K562 (cell line): Measurements from ENCODE around the gene TMEM131L. TPM values are rescaled to one million over a fixed set of nuclear protein-coding genes. Genes with fewer than 3 reads are reported as not detected.

Experiments used
- ARHGAP35 ChIP-seq: fragments of 450-650 bp; IDR thresholded peaks from 2 replicates; pipeline ENCODE4 v1.6.1; 2018; ENCODE audit not compliant: partially characterized antibody
- ATF4 ChIP-seq: fragments of 450-650 bp; formaldehyde crosslinking; IDR thresholded peaks from 2 replicates; pipeline ENCODE4 v1.4.0; 2022; ENCODE audit warnings: mild to moderate bottlenecking, moderate library complexity
- CAMTA2 ChIP-seq: fragments of 250-450 bp; sonication (Bioruptor Pico); conservative IDR thresholded peaks from 2 replicates; pipeline ENCODE4 v1.5.1; 2022
- CBX2 ChIP-seq: fragments of 200-600 bp; sonication (generic); IDR thresholded peaks from one replicate; pipeline ENCODE4 v1.6.1; 2012; ENCODE audit warnings: mild to moderate bottlenecking, low read length, inconsistent platforms; ENCODE audit not compliant: insufficient read depth, poor library complexity, severe bottlenecking
- CTCF ChIP-seq, 3 experiments: IDR thresholded peaks in 2 of 3; conservative IDR thresholded peaks in 1 of 3; 2 replicates each; pipeline ENCODE4 v1.5.1; 2011 to 2012; ENCODE audit warnings: low read length in 3 of 3, mild to moderate bottlenecking in 3 of 3, control low read depth in 2 of 3, improper control_type of control experiment in 1 of 3, inconsistent platforms in 1 of 3, low read depth in 1 of 3, mixed read lengths in 1 of 3, moderate library complexity in 1 of 3; ENCODE audit not compliant: insufficient read depth in 2 of 3
- GMEB1 ChIP-seq: fragments of 250-450 bp; sonication (Bioruptor Pico); IDR thresholded peaks from 2 replicates; pipeline ENCODE4 v1.4.0; 2020; ENCODE audit warnings: mild to moderate bottlenecking
- HDGF ChIP-seq: fragments of 450-650 bp; IDR thresholded peaks from 2 replicates; pipeline ENCODE4 v1.6.1; 2016
- ILK ChIP-seq: fragments of 450-650 bp; IDR thresholded peaks from 2 replicates; pipeline ENCODE4 v1.6.1; 2016; ENCODE audit warnings: missing genetic modification characterization, low read depth, mild to moderate bottlenecking, missing compliant biosample characterization, moderate library complexity, borderline replicate concordance
- JUN ChIP-seq, 2 experiments: sonication (generic) in 1 of 2; formaldehyde crosslinking in 1 of 2; IDR thresholded peaks; 2 replicates each; pipeline versions ENCODE4 v1.6.1 to v1.8.0; 2012 to 2022; ENCODE audit warnings: borderline replicate concordance in 2 of 2, mild to moderate bottlenecking in 2 of 2, improper control_type of control experiment in 1 of 2, low read depth in 1 of 2, low read length in 1 of 2, missing genetic modification reagents in 1 of 2
- KAT7 ChIP-seq: sonication (generic); formaldehyde crosslinking; IDR thresholded peaks from 2 replicates; pipeline ENCODE4 v1.8.0; 2022; ENCODE audit warnings: missing genetic modification reagents, mild to moderate bottlenecking, borderline replicate concordance
- NBN ChIP-seq: fragments of 450-650 bp; IDR thresholded peaks from 2 replicates; pipeline ENCODE4 v1.6.1; 2016; ENCODE audit warnings: low read depth, mild to moderate bottlenecking
- NR2C2 ChIP-seq, 2 experiments: fragments of 200-800 bp in 1 of 2; sonication (Bioruptor generic) in 1 of 2; sonication (generic) in 1 of 2; formaldehyde crosslinking in 1 of 2; IDR thresholded peaks; 2 replicates each; pipeline versions ENCODE4 v1.6.1 to v1.8.0; 2016 to 2022; ENCODE audit warnings: mild to moderate bottlenecking in 1 of 2, missing compliant biosample characterization in 1 of 2, missing genetic modification characterization in 1 of 2, missing genetic modification reagents in 1 of 2
- PCBP1 ChIP-seq: fragments of 200-400 bp; formaldehyde crosslinking; IDR thresholded peaks from 2 replicates; pipeline ENCODE4 v1.6.1; 2018; ENCODE audit warnings: mild to moderate bottlenecking, low read depth, low read length; ENCODE audit not compliant: poor library complexity, severe bottlenecking
- POLR2A ChIP-seq: fragments of 450-650 bp; conservative IDR thresholded peaks from 2 replicates; pipeline ENCODE4 v1.6.1; 2016
- POLR3G ChIP-seq: IDR thresholded peaks from 2 replicates; pipeline ENCODE4 v1.6.1; 2011; ENCODE audit not compliant: insufficient read length, insufficient replicate concordance; ENCODE audit errors: extremely low read depth
- RAD21 ChIP-seq, 2 experiments: fragments of 250-450 bp in 1 of 2; fragments of 450-650 bp in 1 of 2; sonication (Bioruptor Pico) in 1 of 2; formaldehyde crosslinking in 1 of 2; IDR thresholded peaks in 1 of 2; conservative IDR thresholded peaks in 1 of 2; 2 replicates each; pipeline versions ENCODE4 v1.4.0 to v1.8.0; 2020 to 2022; ENCODE audit warnings: mild to moderate bottlenecking in 2 of 2, moderate library complexity in 1 of 2
- RFX7 ChIP-seq: fragments of 250-450 bp; sonication (Bioruptor Pico); IDR thresholded peaks from 2 replicates; pipeline ENCODE4 v1.5.1; 2021; ENCODE audit warnings: mild to moderate bottlenecking
- THRB ChIP-seq: fragments of 450-650 bp; formaldehyde crosslinking; conservative IDR thresholded peaks from 2 replicates; pipeline ENCODE4 v1.4.0; 2022; ENCODE audit warnings: mild to moderate bottlenecking, missing genetic modification characterization
- YY1 ChIP-seq, 3 experiments: IDR thresholded peaks; 2 replicates each; pipeline ENCODE4 v1.6.1; 2011; ENCODE audit warnings: low read length in 2 of 3, mild to moderate bottlenecking in 2 of 3, moderate library complexity in 2 of 3, borderline replicate concordance in 1 of 3, control low read depth in 1 of 3, low read depth in 1 of 3; ENCODE audit not compliant: insufficient read depth in 3 of 3, insufficient replicate concordance in 2 of 3, control insufficient read depth in 1 of 3, insufficient read length in 1 of 3; ENCODE audit errors: extremely low read depth in 1 of 3
- ZBED1 ChIP-seq: IDR thresholded peaks from 2 replicates; pipeline ENCODE4 v1.6.1; 2014
- ZNF263 ChIP-seq: sonication (generic); formaldehyde crosslinking; IDR thresholded peaks from 2 replicates; pipeline ENCODE4 v1.8.0; 2022; ENCODE audit warnings: mild to moderate bottlenecking, missing genetic modification reagents, borderline replicate concordance
- ZNF431 ChIP-seq: sonication (generic); formaldehyde crosslinking; IDR thresholded peaks from 2 replicates; pipeline ENCODE4 v1.8.0; 2022; ENCODE audit warnings: mild to moderate bottlenecking, missing genetic modification reagents
- polyA plus RNA-seq, 8 experiments: library from polyadenylated mRNA; depleted of rRNA in 4 of 8; stranded (reverse) in 5 of 8; unstranded in 3 of 8; fragments of >200 nt; fragmentation: Nextera tagmentation in 2 of 8; fragmentation: Illumina TruSeq in 1 of 8; extraction: Ambion mirVana in 2 of 8; extraction: Trizol in 1 of 8; gene quantifications; 2 replicates each; pipeline versions ENCODE4 v1.2.1 to v1.2.3, GENCODE V29; 2011 to 2014; ENCODE audit warnings: inconsistent platforms in 1 of 8, missing spikeins in 1 of 8
- total RNA-seq, 7 experiments: library from RNA; depleted of rRNA in 6 of 7; stranded (reverse); fragments of >200 nt in 6 of 7; fragmentation: Illumina TruSeq in 2 of 7; extraction: Trizol in 2 of 7; gene quantifications; 2 replicates each; pipeline versions ENCODE4 v1.2.1 to v1.2.3, GENCODE V29; 2011 to 2021; ENCODE audit warnings: low replicate concordance in 1 of 7

TMEM131L gene
- total and polyA plus RNA-seq, 9 of the 15 experiments (the other 6 are each of a cell fraction or from before 2014, with no cell fraction given), result 1.2 to 20.8 (median 12.9) TPM

- no peak for TF ChIP-seq POLR2A
- TF ChIP-seq YY1 (IDR thresholded peaks at IDR 0.05; ENCODE audit: borderline replicate concordance in 1 of 3, control insufficient read depth in 1 of 3, extremely low read depth in 1 of 3, insufficient read depth in 3 of 3, insufficient read length in 1 of 3, insufficient replicate concordance in 2 of 3, low read depth in 1 of 3, low read length in 2 of 3), result peak in 1 of 3 experiments; percentile 79
- no peak for TF ChIP-seq ZNF431 (CRISPR knock-in tag)
- TF ChIP-seq NBN, result 0 out of 2 replicates have a peak, but pooled peaks have one; percentile 39
- no peak for TF ChIP-seq RFX7 (CRISPR knock-in tag)
- no peak for TF ChIP-seq ILK
- TF ChIP-seq KAT7, result no peak
- no peak for TF ChIP-seq ZBED1
- no peak for TF ChIP-seq CTCF (IDR thresholded peaks at IDR 0.05 in 2 of 3, conservative IDR thresholded peaks at IDR 0.05 in 1 of 3; ENCODE audit: insufficient read depth in 2 of 3, low read depth in 1 of 3, low read length in 3 of 3)
- TF ChIP-seq POLR3G, result no peak
- TF ChIP-seq JUN (IDR thresholded peaks at IDR 0.05; ENCODE audit: borderline replicate concordance, low read depth, low read length), result 0 out of 2 replicates have a peak, but pooled peaks have one; percentile 37
- TF ChIP-seq JUN (CRISPR knock-in tag; IDR thresholded peaks at IDR 0.05; ENCODE audit: borderline replicate concordance), result no peak
- no peak for TF ChIP-seq HDGF
- TF ChIP-seq ATF4 (CRISPR knock-in tag), result no peak
- TF ChIP-seq THRB (CRISPR knock-in tag), result no peak
- no peak for TF ChIP-seq PCBP1
- no peak for TF ChIP-seq CAMTA2 (CRISPR knock-in tag)
- no peak for TF ChIP-seq GMEB1 (CRISPR knock-in tag)
- no peak for TF ChIP-seq ARHGAP35
- TF ChIP-seq CBX2, result no peak
- TF ChIP-seq ZNF263 (CRISPR knock-in tag), result no peak
- TF ChIP-seq NR2C2 (CRISPR knock-in tag; IDR thresholded peaks at IDR 0.05), result no peak
- 0 out of 2 replicates have a peak, but pooled peaks have one; percentile 16 for TF ChIP-seq NR2C2 (tag; IDR thresholded peaks at IDR 0.05)
- no peak for TF ChIP-seq RAD21 (CRISPR knock-in tag; conservative IDR thresholded peaks at IDR 0.05 in 1 of 2, IDR thresholded peaks at IDR 0.05 in 1 of 2)
Measured at GRCh38 chr4:153464068-153464467, 2.1 kb upstream of the TMEM131L start (continued).
